Retinal pigment epithelial cell (primary cell): ENCODE data around the gene KBTBD7.
"Not testable (repeated sequence)": the region's sequence is repeated elsewhere in the genome, so short reads cannot be mapped to it uniquely, and the experiment has no call there.

Source experiments
- DNase-seq: peaks from one replicate; pipeline ENCODE4 v3.0.0-alpha.2; 2010; ENCODE audit warnings: low read depth
- H3K4me3 ChIP-seq: 2 replicates; pipeline ENCODE4 v1.5.1; 2011; ENCODE audit warnings: mild to moderate bottlenecking, low read length, control low read depth, moderate library complexity
- TF ChIP-seq, protein P1 (sequence below): conservative IDR thresholded peaks from 2 replicates; pipeline ENCODE4 v1.5.1; 2011; ENCODE audit warnings: low read depth, low read length, control low read depth, inconsistent platforms

Gene KBTBD7

GRCh38 chr13:41179593-41180250, 14.6 kb downstream of the KBTBD7 start:
- no peak overlapping the region for H3K4me3 ChIP-seq
- TF ChIP-seq, protein P1, sequence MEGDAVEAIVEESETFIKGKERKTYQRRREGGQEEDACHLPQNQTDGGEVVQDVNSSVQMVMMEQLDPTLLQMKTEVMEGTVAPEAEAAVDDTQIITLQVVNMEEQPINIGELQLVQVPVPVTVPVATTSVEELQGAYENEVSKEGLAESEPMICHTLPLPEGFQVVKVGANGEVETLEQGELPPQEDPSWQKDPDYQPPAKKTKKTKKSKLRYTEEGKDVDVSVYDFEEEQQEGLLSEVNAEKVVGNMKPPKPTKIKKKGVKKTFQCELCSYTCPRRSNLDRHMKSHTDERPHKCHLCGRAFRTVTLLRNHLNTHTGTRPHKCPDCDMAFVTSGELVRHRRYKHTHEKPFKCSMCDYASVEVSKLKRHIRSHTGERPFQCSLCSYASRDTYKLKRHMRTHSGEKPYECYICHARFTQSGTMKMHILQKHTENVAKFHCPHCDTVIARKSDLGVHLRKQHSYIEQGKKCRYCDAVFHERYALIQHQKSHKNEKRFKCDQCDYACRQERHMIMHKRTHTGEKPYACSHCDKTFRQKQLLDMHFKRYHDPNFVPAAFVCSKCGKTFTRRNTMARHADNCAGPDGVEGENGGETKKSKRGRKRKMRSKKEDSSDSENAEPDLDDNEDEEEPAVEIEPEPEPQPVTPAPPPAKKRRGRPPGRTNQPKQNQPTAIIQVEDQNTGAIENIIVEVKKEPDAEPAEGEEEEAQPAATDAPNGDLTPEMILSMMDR = no peak
- DNase-seq = no peak

DNA sequence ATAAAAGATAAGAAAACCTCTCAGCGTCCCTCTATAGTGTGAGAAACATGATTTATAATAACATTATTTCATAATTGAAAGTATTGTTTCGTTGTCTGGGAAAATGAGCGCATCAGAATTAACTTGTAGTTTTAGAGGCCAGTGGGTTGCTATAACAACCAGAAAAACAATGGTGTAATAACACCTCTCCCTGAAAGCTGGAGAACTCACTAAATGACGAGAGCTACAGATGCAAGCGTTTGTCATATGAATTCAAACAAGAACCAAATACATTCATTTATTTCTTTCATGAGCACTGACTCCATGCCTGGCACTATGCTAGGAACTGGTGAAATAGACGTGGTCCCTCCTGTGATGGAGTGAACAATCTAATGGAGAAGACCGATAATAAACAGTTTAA, 16.3 kb downstream of the KBTBD7 start:
- H3K4me3 ChIP-seq = no peak overlapping the region
- TF ChIP-seq, protein P1 = no peak
- peak; percentile 5 for DNase-seq

- TF ChIP-seq, protein P1 = no peak
- no peak overlapping the region for H3K4me3 ChIP-seq
- DNase-seq = no peak
Measured at GRCh38 chr13:41177616-41178015, 16.8 kb downstream of the KBTBD7 start.

DNA sequence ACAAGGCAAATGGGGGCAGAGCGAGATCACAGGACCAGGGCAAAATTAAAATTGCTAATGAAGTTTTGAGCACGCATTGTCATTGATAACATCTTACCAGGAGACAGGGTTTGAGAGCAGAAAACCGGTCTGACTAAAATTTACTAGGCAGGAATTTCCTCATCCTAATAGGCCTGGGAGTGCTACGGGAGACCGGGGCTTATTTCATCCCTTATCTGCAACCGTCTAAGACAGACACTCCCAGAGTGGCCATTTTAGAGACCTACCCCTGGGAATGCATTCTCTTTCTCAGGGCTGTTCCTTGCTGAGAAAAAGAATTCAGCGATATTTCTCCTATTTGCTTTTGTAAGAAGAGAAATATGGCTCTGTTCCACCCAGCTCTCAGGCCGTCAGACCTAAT, 18.8 kb downstream of the KBTBD7 start:
- not testable (repeated sequence) for DNase-seq, H3K4me3 ChIP-seq

GRCh38 chr13:41162151-41162550, 32.2 kb downstream of the KBTBD7 start:
- TF ChIP-seq, protein P1 = no peak
- no peak overlapping the region for H3K4me3 ChIP-seq
- DNase-seq = no peak

DNA sequence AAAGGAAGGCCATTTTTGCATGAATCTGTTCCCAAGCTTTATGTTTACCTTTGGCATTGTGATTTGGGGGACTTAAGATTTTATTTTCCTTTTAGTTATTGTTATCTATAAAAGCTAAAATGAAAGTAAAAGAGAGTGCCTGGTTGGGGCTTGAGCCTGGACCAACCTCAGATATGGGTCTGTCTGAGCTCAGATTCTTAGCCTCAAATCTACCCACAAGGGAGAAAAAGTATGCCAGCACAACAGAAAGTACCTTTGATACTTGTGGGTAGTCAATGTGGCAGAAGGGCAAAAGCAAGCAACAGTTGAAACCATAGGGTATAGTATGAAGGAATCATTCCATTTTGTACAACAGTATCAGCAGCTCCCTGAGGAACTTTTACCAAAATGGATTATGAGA, 35.2 kb downstream of the KBTBD7 start:
- H3K4me3 ChIP-seq = no peak overlapping the region
- DNase-seq = no peak
- TF ChIP-seq, protein P1 = no peak

- H3K4me3 ChIP-seq = no peak overlapping the region
- TF ChIP-seq, protein P1 = no peak
- no peak for DNase-seq
Measured at GRCh38 chr13:41157048-41157717, 37.2 kb downstream of the KBTBD7 start.
